Activated CD8-positive, alpha-beta memory T cell treated with anti-CD3 and anti-CD28 coated beads, Interleukin-2, amount 50 U/mL, for 48 hours (primary cell): ENCODE data around the gene SRRM3.
A peak's percentile ranks its signal among the peaks of the same experiment; 100 is the strongest.
"Not testable (repeated sequence)": the region's sequence is repeated elsewhere in the genome, so short reads cannot be mapped to it uniquely, and the experiment has no call there.

Experiments
- DNase-seq: peaks from one replicate; pipeline ENCODE4 v3.0.0-alpha.2; 2020

The SRRM3 gene

DNA sequence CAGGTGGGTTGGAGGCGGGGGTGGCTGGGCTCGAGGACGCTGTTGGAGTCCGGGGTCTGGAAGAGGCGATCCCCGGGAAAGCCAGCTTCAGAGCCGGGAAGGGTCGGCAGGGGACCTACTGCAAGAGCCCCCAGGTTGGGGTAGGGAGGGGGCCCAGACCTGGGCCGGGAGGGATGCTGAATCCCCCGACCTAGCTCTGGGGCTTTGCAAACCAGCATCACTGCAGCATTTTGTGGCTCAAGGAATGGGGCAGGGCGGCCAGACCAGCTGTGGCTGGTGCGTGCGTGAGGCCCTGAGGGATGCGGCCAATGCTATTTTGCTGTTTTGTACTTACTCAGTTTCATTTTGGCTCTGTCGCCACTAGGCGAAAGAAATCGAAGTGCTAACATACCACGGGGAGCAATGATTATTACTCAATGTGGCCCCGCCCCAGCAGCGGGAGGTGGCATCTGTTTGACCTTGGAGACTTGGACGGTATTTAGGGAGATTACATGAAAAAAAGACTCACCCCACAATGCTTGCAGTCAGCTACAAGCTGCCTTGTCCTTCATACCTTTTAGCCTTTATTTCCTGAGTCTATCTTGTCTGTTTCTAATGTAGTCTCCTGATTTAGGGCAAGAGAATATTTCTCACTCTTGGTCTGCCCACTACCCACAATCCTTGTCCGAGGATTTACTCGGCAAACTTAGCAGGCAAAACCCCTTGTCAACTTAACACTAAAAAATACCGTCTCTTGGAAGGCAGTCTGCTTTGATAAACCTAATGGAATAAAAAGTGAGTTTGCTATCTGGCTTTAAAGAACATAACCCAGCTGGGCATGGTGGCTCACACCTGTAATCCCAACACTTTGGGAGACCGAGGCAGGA, 117.0 kb downstream of the SRRM3 start:
- DNase-seq = peak; percentile 78

DNA sequence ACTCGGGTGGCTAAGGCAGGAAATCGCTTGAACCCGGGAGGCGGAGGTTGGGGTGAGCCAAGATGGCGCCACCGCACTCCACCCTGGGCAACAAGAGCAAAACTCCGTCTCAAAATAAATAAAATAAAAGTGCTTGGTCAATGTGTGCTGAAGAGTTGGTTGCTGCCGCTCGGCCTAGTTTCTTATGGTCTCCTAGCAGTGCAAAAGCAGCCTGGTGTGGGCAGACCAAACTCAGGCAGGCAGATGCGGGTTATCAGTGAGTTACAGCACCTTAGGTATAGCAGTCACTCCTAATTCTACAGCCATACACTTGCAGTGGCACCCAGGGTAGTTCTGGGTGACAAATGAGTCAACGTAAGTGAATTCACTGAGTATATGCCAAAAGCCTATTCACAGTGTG, 123.4 kb downstream of the SRRM3 start:
- DNase-seq = no peak

DNA sequence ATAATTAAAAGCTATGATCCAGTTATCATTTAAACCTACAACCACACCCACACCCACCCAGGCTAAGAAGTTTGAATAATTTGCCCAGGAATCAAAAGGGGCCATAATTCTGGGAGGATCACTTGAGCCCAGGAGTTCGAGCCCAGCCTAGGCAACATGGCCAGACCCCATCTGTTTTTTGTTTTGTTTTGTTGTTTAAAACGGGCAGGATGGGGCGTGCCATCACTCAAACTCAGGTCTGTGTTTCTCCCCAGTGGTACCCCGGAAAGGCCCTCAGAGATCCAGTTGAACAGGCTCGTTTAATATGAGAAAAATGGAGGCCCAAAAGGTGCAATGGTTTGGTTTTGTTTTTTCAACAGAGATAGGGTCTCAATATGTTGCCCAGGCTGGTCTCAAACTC, 124.1 kb downstream of the SRRM3 start:
- no peak for DNase-seq

DNA sequence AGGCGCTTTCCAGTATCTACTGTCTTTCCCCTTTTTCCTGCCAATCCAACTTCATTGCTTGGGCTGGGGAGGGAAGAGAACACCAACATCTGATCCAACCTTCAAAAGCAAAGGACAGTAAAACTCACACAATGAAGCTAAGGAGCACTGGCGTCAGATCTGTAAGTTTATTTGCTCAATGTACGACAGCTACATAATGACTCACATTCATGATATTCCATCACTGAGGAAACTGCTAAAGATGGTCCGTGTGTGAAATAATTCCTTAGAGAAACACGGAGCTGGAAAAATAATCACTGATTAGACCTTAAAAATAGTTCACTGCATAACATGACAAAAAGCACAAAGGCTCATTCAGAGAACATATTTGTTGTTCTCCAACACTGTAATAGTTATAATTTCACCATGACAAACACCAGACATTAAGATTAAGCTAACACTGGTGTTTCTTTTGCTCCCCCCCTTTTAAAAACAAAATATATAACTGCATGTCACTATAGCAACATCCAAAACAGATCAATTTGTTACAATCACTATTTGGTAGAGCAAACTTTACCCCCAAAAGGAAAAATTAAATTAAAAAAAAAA, 125.0 kb downstream of the SRRM3 start:
- no peak for DNase-seq

DNA sequence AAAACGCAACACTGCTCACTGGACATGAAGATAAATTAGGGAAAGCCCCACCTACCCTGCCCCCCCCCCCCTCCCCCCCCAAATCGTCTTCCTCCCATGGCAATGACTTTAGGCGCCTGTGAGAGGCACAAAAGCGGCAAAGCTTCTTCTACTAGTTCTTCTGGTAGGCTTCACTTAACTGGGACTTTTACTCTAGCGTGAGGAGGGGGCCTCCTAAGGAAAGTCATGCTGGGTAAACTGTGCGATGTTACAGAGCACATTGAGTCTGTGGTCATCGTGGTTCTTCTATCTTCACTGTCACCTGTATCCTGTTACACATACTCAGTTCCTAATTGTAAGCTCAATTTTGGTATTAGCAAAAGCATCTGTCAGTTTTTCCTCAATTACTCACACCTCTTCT, 125.9 kb downstream of the SRRM3 start:
- no peak for DNase-seq

DNA sequence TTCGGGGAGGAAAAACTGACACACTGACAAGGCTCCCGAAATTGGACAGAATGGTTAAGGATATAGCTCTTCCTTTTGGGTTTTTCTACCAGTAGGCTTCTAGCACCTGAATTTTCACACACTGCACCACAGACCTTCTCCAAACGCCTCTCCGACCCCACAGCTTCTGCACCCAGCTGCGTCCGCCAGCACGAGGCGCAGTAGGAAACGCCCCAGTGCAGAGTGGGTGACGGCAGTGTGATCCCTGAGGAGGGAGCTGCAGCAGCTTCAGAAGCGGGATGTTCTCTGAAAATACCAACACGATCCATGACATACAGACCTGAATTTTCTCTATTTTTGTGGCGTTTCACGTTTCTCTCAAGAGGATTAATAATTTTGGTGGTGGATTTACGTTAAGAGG, 126.7 kb downstream of the SRRM3 start:
- DNase-seq = no peak

DNA sequence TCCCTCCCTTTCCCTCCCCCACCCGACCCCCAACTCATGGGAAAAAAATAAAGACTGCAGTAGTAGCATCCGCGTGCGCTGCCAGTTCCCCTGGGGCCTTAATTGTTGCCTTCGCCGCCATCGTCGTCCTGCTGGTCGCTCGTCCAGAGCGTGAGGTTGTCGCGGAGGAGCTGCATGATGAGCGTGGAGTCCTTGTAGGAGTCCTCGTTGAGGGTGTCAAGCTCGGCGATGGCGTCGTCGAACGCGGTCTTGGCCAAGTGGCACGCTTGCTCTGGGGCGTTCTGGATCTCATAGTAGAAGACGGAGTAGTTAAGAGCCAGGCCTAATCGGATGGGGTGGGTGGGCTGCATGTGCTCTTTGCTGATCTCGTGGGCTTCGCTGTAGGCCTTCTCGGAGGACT, 127.8 kb downstream of the SRRM3 start:
- DNase-seq = no peak

DNA sequence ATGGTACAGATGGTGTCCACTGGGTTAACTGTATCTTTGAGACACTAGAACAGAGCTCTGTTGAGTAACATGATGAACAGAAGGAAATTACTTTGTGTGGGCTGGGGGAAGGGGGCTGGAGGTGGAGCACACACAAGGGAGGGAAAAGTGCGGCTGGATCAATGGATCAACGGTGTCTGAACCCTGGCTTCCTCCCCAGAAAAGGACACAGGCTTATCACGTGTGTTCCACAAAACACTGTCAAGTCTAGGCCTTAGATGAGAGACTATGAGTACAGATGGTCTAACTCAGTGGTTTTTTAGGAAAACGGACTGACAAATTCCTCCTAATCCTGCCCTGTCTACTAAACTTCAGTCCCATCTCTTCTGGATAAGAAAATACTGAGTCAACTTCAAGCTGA, 128.6 kb downstream of the SRRM3 start:
- no peak for DNase-seq

DNA sequence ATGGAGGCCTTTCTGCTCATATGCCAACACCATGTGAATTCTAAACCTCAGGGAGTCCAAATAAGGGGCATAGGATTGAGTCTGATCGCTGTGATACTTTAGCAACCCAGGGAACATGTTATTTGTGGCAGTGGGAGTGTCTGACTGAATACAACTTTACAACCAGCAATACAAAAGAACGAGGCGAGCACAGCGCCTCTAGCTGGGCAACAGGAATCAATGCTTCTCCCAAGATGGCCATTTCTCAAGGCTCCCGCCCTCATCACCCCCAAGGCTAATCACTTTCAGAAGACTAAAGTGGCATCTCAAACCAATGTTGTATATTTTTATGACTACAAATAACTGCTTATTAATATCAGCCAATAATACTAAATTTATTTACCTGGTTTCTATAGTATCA, 129.0 kb downstream of the SRRM3 start:
- DNase-seq = no peak

DNA sequence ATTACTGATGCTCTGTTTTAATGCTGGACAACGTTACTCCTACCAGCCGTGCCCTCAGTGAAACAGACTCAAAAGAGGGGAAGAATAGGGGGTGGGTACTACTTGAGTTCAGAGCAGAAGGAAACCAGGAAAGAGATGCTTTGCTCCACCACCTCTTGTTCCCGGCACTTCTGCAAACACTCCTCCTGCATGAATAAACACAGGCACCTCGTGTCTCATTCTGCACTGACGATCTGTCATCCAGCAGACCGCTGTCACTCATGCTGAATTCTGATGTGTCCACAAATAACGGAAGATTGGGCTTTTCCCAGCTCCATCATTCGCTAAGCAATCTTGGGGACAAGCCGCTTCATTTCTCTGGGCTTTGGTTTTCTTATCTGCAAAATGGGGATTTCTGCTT, 130.4 kb downstream of the SRRM3 start:
- no peak for DNase-seq

DNA sequence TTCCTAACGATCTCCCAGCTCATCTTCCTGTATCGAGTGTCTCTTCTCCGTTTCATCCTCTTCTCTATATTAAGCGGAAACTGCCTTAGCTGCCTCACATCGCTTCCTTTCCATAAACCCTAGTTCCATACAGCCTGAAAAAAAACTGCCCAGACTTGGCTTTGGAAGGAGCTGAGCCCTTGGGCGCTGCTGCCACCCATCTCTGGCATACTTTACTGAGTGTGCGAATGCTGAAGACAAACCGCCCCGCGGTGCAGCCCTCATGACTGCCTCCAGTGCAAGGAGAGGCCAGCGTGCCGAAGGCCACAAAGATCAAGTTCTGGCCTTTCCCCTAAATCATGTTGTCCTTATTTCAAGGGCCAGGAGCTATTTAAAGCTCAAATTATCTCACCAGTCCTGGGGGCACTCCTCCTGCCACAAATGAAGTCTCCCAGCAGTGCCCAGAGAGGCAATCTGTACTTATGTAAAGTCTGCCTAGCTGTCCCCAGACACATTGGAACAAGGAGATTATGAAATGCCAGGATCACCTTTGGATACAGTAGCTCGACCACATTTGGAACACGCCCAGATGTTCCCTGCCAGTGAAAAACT, 131.9 kb downstream of the SRRM3 start:
- no peak for DNase-seq

DNA sequence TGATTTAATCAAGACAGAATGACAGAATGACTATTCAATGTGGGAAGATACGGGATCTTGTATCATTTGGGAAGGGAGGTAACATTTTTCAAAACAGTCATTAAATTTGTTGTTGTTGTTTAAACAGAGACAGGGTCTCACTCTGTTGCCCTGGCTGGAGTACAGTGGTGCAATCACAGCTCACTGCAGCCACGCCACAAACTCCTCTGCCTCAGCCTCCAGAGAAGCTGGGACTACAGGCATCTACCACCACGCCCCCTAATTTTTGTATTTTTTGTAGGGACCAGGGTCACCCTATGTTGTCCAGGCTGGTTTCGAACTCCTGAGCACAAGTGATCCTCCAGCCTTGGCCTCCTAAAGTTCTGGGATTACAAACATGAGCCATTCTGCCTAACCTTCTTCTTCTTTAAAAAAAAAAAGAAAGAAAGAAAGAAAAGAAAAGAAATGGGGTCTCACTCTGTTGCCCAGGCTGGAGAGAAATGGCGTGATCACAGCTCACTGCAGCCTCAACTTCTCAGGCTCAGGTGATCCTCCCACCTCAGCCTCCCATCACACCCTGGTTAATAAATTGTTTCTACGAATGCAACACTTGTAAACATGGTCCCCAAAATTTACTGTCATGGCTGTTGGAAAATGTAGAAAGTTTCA, 132.7 kb downstream of the SRRM3 start:
- DNase-seq = no peak

DNA sequence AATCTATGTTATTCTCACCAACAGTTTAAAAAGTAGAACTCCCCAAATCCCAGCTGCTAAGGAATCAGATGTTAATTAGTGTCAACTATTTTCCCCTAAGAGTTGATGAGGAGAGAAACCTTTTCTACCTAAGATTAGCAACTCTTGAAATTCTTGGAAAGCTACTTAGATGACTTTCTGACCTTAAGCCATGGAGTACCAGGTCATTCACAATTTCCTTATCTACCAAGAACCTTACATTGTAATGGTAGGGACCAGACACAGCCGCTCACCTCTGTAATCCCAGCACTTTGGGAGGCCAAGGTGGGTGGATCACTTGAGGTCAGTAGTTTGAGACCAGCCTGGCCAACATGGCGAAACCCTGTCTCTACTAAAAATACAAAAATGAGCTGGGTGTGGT, 133.7 kb downstream of the SRRM3 start:
- not testable (repeated sequence) for DNase-seq

DNA sequence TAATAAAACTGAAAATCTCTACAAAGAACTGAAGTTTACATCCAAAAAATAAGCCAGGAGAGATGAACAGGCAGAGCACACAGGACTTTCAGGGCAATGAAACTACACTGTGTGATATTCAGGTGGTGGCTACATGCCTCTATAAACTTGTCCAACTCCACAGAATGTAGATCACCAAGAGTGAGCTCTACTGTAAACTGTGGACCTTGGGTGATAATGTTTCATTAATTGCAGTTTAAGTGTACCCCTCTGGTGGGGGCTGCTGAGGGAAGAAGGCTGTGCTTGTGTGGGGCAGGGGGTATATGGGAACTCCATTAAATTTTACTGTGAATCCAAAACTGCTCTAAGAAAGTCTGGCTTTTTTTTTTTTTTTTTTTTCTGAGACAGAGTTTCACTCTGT, 134.4 kb downstream of the SRRM3 start:
- DNase-seq = no peak
